ENCODE measurements around the gene CCDC57.
"Not testable (repeated sequence)": the region's sequence is repeated elsewhere in the genome, so short reads cannot be mapped to it uniquely, and the experiment has no call there.

The CCDC57 gene

DNA sequence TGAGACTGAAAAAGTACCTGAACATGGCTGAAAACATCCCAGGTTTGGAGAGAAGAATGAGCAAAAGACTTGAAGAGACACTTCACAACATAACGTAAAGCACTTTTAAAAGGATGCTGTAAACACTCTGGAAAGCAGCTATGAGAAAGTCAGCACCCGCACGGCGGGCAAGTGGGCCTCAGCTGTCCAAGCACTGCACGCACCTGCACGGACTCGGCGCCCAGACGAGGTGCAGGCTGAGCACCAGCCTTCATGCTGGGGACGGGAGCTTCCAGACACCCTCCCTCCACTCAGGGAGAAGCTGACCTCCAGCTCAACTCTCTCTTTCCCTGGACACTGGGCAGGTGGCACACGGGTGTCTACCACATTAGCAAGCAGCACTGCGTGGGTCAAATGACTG is 13.1 kb downstream of the CCDC57 start:
- DNase-seq = no peak

GRCh38 chr17:82198092-82198491 is 14.6 kb downstream of the CCDC57 start:
- no peak for DNase-seq

- no peak for DNase-seq
Observed at GRCh38 chr17:82195675-82196672, 16.7 kb downstream of the CCDC57 start.

DNA sequence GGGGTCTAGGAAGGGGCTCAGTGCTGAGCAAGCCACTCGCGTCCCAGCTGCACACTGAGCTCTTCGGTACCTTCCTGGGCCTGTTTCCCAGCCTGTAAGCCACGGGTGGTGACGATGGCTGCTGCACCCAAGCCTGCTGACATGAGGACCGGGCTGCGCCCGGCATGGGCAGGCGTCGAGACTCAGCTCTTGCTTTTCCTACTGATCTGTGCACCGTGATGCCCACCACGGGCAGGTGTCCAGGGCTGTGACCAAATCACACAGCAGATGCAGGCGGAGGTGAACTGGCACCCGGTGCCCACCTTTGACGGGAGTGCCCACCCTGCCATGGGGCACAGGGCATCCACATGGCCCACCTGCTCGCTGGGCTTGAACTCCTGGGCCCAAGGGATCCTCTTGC is 17.9 kb downstream of the CCDC57 start:
- no peak for DNase-seq

- no peak for DNase-seq
Observed at GRCh38 chr17:82193520-82194220, 19.0 kb downstream of the CCDC57 start.

GRCh38 chr17:82193050-82193449 is 19.6 kb downstream of the CCDC57 start:
- DNase-seq = not testable (repeated sequence)

DNA sequence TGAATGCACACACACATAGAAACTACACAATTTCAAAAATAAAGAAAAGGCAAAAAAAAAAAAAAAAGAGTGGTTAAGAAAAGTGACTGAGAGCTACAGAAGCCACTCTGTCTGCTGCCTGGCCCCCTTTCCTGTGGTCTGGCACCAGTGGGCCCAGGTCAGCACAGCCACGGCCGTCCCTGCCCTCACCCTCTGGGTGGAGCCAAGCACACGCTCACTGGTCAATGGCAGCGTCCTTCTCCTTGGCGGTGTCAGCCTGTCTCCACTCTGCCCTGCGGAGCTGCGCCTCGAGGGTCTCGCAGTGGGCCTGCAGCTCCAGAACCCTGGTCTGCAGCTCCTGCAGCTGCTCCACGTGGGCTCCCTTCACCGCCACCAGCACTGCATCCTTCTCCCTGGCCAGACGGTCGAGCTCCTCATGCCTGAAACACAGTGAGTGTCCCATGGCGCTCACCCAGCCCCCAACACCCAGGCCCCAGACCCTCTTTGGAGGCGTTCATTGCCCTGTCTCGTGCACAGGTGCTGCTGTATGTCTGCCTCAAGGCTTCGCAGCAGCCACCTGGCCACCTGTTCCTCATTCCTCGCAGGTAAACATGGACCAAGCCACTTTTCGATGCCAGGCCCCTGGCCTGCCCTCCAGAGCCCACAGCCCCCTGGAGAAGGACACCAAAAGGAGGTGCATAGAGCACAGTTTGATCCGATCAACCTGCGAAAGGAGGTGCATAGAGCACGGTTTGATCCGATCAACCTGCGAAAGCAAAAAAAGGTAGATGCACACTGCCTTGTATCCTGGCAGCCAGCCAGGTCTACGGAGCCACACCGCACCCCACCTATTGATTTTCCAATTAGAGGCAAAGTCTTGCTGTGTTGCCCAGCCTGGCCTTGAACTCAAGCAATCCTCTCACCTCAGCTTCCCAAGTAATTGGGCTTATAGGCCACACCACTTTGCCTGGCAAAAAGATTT is 24.4 kb downstream of the CCDC57 start:
- no peak for DNase-seq

- no peak for DNase-seq
Observed at GRCh38 chr17:82187500-82187899, 25.1 kb downstream of the CCDC57 start.

GRCh38 chr17:82186221-82186620 is 26.4 kb downstream of the CCDC57 start:
- DNase-seq = no peak

DNA sequence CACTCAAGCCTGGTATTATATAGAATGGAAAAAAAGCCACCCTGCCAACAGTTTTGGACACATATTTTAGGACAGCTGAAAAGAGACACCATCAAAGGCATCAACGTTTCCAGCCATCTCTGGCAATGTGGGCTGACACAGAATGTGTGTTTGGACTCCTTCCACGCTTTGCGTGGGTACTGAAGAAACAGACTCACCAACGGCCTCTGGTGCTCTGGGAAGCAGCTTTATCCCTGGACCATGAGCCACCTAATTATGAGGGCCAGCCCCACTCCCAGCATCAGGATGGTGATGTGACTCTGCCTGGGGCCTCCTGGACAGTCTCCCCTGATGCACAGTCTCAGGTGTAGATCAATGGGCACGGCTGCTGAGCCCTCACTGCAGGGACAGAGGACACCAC is 27.9 kb downstream of the CCDC57 start:
- no peak for DNase-seq

DNA sequence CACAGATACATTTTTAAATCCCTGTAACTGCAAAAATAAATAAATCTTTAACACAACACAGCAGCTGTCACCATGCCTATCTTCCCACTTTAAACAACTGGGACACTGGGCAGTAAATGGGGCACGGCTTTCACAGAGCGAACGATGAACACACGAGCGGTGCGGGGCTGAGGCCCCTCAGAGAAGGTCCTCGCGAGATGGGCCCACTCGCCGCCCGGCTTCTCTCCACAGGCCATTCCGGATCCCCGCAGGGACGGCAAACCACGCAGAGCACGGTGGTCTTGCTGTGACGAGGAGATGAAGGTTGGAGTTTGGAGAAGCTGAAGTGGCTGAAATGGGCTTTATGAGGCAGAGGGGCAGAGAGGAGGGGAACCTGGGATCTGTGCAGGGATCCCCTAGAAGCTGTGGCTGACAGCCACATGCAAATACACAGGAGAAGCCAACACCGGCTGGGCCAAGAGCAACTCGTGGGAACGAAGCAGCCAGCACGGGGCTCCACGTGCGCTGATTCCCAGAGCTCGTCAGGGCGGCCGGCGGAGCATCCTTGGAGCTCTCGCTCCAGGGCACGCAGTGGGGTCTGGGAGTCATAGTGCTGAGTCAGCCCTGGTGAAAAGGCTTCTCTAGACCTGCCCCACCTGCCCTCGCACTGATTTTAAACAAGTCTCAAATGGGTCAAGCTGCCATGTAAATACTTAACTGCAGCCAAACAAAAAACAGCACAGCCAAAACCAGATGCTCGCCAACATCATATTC is 31.7 kb downstream of the CCDC57 start:
- DNase-seq = no peak

GRCh38 chr17:82179946-82180475 is 32.6 kb downstream of the CCDC57 start:
- no peak for DNase-seq

DNA sequence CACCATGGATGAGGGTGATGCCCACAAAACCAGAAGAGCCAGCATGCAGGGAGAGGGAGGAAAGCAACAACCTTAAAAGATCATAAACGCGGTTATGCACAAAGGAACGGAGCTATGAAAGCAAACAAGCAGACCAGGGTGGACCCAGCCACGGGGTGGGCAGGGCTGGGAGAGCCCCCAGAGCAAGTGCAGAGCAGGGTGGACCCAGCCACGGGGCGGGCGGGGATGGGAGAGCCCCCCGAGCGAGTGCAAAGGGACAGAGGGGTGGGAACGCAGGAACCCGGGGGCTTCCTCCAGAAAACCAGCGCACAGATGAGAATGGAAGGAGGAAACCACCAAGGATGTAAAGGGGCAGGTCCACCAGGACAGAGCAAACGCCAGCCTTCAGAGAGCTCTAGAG is 33.2 kb downstream of the CCDC57 start:
- DNase-seq = no peak

DNA sequence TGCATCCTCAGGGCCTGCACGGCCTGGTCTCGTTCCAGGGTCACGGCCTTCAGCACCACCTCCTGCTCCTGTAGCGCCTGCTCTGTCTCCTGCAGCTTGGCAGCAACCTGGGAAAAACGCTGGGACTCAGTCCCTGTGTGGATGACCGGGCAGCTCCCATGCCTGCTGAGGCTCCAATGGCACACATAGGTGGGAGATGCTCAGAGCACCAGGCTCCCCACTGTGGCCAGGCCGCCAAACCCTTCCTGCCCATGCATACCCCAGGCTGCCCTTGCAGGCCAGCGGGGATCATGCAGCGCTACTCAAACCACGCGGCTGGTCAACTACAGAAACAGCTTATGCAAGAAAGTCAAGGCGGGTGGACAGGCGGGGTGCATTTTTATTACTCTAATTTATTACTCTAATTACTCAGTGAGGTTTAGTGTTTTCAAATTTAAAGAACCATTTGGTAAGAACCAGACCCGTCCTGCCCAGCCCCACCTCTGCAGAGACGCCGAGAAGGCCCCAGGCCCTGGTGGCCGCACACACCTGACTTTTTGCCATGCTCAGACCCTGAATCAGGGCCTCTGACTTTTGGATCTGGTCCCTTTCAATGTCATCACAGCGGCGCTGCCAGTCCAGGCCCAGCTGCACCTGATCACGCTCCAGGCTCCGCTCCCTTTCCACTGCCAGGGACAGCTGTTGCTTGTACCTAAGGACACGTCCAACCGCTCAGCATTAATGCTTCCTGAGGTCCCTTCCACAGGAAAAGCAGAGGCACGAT is 34.0 kb downstream of the CCDC57 start:
- DNase-seq = no peak

DNA sequence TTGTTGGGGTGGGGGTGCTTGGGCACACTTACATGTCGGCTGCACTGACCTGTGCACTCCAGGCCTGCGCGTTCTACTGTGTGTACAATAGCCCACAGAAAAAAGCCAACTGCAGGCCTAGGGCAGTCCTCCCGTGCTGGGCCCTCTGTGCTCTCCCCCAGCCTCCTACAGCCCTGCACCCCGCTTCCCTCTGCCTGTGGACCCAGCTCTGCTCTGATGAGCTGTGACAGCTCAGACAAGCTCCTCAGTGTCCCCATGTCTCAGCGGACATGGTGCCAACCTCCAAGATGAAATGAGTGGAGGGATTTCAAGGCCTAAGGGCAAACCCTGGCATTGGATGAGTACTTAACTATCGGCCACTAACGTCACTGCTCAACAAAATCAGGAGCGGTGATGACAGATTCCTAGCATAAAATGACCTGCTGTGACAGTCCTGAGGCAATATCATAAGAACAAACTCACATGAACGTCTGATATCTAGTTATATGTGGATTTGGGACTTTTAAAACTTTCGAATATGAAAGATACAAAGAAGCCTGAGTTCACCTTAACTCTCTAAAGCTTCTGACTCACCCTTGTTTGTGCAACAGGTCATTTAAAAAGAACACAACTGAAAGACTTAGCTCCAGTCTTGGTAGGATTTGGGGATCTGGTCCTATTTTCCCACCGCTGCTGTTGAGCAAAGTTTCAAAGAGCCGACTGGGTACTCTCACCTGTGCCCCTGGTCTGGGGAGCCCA is 34.7 kb downstream of the CCDC57 start:
- DNase-seq = no peak

DNA sequence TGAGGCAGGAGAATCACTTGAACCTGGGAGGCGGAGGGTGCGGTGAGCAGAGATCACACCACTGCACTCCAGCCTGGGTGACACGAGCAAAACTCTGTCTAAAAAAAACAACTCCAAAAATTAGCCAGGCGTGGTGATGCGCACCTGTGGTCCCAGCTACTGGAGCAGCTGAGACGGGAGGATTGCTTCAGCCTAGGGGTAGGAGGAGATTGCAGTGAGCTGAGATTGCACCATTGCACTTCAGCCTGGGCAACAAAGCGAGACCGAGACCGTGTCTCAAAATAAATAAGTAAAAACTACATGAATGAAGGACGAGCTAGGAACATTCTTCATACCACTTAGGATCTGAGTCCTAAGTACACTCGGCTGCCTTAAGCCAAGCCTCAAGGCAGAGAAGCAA is 35.4 kb downstream of the CCDC57 start:
- DNase-seq = no peak

DNA sequence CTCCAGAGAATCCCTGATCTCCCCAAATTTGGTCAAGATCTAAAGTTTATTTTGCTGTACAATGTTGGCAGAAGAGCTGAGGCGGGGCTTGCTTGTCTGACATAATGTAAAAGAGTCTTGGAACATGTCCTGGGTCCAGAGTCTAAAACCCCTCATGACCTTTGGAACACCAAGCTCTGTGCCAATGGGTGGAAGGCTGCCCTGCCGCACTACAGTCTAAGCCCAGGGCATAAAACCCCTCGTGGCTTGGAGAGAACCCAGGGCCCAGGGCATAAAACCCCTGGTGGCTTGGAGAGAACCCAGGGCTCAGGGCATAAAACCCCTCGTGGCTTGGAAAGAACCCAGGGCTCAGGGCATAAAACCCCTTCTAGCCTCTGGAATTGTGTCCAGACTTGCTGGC is 36.7 kb downstream of the CCDC57 start:
- no peak for DNase-seq

GRCh38 chr17:82175201-82175600 is 37.4 kb downstream of the CCDC57 start:
- no peak for DNase-seq

- not testable (repeated sequence) for DNase-seq
Observed at GRCh38 chr17:82174042-82174857, 38.4 kb downstream of the CCDC57 start.

All from GDM1 (cell line).